GM19438 (cell line): ENCODE data around the gene GBA2.
A peak's percentile ranks its signal among the peaks of the same experiment; 100 is the strongest.

ENCODE experiments used
- ATAC-seq: cut with Tn5 transposase; IDR thresholded peaks from one replicate; pipeline ENCODE4 v1.9.1; 2021; ENCODE audit warnings: low read depth; ENCODE audit not compliant: unreplicated experiment

GBA2 gene

DNA sequence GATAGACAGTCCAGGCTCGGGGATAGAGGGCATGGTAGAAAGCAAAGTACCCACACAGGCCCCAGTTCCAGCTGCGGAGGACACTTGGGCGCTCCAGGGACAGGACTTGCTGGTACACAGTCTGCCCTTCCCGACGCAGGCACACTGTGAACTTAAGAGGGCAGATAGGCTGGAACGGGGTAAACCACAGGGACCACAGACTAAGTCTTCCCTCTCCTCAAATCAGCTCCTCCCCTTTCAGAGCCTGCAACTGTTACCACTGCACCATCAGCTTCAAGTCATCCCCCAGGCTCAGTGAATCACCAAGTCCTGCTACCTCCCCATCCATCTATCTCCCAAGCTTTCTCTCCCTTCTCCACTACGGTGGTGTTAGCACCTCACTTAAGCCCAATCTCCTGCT lies 7.3 kb downstream of the GBA2 start:
- no peak for ATAC-seq

DNA sequence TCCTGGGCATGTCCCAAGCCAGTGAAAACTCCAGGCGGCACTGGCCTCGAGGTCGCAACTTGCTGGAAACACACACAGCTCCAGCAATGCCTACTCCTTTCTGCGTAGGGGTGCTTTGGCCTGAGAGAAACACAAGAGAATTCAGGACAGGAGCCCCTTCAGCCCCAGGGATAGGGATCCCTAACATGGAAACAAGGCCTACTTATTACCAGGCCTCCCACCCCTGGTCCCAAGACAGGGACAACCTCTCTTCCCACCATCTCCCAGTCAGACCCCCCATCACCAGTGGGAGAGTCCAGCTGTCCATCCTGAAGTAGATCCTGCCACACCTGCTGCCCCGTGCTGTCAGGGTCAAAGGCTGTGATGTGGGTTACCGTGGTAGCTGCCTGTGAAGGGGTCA lies 8.8 kb downstream of the GBA2 start:
- no peak for ATAC-seq

DNA sequence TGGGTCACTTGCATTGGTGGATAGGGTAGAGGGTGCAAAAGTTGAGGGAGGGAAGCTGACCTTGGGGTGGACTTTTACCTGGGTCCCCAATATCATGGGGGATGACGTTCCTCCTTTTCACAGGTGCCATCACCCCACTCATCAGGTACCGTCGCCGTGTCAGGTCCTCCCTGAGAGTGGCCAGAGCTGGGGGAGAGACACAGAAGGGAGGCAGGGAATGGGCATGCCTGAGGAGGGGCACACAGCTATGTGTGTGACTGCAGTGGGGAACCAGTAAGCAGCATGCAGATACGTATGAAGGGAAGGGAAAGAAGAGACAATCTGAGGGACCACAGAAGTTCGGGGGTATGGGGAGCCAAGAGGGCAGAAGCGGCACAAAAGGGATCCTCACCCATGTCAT lies 10.1 kb downstream of the GBA2 start:
- ATAC-seq: no peak

DNA sequence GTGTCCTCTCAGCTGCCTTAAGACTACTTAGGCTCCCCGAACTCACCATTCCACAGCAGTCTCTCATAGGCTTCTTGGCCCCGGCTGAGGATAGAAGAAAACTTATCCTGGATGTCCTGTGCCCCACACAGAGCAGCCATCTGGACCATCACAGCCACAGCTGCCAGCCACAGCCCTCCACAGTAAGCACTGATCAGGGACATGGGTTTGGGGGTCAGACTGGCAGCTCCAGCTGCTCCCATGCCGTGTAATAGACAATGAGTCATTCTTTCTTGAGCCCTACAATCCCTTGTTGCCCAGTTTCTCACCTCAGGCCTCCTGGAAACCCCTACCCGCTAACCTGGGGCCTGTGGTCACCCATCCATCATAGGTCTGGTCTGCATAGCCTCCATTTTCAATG lies 10.8 kb downstream of the GBA2 start:
- ATAC-seq: no peak

DNA sequence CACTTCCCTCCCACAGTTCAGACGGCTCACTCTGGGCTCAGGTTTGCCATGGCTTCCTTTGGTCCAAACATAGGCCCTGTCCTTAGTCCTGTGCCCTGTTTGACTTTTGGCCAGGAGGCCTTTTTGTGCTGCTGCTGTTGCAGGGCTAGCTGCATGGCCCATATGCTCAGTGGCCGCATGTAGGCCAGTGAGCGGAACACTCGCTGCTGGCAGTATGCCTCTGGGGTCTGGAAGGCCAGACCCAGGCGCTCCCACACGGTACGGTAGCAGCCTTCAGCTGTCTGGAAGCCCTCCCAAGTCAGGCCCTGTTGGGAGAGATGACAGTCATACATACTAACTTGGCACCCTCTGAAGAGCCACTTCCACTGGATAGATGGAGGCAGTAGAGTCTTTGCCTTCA lies 11.9 kb downstream of the GBA2 start:
- ATAC-seq: no peak

DNA sequence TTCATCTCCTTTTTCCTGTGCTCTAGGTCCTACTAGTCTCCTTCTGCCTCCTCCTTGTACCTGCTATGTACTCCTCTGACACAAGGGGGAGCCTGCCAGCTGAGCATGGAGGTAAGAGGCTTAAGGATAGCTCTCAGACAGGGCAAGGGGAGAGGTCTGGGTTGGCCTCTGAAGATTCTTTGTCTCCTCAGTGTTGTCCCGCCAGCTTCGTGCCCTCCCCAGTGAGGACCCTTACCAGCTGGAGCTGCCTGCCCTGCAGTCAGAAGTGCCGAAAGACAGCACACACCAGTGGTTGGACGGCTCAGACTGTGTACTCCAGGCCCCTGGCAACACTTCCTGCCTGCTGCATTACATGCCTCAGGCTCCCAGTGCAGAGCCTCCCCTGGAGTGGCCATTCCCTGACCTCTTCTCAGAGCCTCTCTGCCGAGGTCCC lies 12.8 kb downstream of the GBA2 start:
- no peak for ATAC-seq

DNA sequence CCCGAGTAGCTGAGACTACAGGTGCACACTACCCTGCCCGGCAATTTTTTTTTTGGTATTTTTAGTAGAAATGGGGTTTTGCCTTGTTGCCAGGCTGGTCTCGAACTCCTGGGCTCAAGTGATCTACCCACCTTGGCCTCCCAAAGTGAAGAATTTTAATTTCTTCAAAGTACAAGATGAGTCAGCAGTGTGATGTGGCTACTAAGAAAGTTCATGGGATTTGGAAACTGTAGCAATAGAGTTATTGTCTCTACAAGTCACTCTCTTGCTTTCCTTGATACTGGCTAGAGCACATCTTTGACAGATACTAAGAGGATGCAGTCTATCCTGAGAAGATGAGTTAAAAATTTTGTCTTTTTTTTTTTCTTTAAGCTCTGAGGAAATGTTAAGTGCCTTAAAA lies 14.9 kb downstream of the GBA2 start:
- no peak for ATAC-seq

DNA sequence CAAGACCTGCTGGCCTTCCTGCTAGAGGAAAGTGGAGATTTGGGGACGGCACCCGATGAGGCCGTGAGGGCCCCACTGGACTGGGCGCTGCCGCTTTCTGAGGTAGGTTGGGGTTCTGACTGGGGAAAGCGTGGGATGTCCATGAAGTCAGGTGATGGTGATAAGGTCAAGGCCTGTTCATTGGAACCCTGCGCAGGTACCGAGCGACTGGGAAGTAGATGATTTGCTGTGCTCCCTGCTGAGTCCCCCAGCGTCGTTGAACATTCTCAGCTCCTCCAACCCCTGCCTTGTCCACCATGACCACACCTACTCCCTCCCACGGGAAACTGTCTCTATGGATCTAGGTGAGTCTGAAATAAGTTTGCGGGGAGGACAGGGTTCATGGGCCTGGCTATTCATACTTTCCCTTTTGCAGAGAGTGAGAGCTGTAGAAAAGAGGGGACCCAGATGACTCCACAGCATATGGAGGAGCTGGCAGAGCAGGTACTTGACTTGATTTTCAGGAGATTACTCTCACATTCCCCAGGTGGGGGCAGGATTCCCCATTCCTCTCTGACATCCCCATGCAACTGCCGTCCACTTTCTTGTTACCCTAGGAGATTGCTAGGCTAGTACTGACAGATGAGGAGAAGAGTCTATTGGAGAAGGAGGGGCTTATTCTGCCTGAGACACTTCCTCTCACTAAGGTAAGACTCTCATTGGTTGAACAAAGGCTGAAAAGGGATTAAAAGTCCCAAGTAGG lies 16.1 kb downstream of the GBA2 start:
- ATAC-seq: no peak

DNA sequence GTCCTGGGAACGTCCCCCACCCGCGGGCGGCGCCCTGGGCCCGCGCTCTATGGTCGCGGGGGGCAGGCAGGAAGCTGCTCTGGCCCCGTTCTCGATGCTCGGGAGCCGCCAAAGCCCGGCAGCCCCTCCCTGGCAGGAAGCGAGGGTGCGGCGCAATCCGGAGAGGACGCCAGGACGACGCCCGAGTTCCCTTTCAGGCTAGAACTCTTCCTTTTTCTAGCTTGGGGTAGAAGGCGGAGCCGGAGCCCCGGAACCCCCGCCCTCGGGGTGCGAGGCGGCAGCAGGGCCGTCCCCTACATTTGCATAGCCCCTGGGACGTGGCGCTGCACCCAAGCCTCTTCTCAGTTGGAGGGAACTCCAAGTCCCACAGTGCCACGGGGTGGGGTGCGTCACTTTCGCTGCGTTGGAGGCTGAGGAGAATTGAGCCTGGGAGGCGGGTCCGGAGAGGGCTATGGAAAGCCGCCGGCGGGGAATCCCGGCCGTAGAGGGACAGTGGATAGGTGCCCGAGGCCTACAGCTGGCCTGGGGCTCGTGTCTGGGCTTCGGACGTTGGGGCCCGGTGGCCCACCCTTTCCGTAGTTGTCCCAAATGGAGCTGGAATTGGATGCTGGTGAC lies 16.7 kb downstream of the GBA2 start, which contains the start of the genes CREB3 and TLN1:
TSS of gene CREB3 (plus strand) at position 482 of the 615 bp plus-strand sequence. CDS start at position 589, 107 bp downstream.
TSS of gene TLN1 (minus strand) at position 11 of the 615 bp plus-strand sequence. CDS start 6,501 bp downstream, outside the sequence.
- ATAC-seq: peak; percentile 71

DNA sequence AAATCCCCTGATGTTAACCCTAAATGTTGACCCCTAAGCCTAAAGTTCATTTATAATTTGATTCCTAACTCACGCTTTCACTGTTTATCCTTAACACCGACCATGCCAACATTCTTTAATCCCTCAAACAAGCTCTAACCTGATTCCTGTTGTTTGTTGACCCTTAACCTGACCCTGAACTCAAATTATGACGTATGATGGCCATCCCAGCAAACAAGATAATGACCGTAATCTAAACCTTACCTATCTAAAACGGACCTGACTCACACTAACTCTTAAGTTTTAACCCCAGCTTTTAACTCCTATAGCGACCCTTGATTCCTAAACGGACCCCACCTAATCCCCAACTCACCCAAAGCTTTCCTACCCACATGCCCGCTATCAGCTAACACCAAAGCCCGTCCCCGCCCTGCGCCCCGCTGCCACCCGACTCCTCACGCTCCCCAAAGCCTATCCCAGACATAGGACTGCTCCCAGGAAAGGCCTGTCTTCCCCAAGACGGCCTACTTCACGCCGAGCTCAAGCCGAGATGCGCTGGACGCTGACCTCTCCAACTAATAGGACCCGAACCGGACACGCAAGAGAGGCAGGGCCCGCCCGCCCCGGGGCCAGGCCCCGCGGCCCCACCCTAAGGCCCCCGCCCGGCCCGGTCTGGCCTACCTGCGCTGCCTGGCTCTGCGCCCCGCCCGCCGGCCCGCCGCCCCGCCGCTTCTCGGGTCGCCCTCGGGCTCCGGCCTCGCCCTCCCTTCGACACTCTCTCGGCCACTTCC lies 17.4 kb downstream of the GBA2 start:
- no peak for ATAC-seq

DNA sequence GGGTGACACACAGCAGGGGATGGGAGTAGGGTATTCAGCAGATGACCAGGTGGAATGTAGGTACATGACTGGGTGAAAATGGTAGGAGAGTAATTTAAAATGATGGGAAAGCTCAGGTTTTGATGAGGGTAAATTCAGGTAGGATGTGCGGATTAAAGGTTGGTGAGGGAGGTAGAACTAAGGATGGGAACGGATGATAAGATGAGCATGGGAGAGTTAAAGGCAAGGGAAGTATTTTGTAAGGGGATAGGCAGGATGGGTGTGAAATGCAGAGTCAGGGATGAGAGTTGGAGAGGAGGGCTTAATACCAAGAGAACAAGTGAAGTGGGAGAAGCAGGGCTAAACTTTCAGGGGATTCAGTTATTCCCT lies 18.6 kb downstream of the GBA2 start:
- no peak for ATAC-seq

DNA sequence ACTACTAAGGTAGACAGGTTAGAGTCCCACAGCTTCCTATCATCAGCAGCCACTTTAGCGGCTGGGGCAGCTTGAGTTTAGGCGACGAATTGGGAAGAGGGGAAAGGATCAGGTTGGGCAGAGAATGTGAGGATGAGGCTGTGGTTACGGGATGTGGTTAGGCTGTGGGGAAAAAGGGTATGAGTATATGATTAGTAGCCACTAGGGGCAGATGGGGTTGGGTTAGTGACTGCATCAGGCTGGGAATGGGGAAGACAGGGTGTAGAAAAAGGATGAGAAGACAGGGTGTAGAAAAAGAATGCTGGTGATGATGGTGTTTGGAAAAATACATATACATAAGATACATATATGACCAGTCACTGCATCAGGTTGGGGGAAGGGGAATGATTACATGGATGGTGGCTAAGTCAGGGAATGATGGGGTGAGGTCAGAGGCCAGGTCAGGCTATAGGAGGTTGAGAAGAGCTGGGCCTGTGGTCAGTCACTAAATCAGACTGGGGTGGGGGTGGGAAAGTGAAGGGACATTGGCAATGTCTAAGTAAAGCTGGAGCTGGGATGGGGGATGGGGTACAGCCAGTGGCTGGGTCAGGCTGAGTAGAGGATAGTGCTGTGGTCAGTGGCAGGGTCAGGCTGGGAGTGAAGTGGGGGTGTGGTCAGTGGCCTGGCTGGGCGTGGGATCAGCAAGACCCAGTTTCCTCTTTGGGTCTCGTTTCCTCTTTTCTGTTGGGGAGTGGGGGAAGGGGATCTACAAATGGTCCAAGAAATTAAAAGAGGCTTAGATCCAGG lies 19.1 kb downstream of the GBA2 start:
- no peak for ATAC-seq

DNA sequence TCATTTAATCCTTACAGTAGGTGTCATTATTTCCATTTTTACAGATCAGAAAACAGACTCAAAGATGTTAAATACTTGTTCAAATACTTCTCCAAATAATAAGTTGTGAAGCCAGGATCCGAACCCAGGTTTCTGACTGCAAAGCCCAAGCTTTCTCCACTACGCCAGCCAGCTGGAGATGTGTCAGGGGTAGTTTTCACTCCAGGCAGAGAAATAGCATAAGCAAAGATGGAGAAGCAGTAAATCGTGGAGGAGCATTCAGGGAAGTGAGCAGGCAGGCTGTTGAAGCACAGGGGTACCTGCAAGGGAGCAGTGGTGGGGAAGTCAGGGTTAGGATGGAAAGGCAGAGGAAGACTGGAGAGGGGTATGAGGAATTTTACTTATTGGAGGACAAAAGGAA lies 19.9 kb downstream of the GBA2 start:
- ATAC-seq: no peak

DNA sequence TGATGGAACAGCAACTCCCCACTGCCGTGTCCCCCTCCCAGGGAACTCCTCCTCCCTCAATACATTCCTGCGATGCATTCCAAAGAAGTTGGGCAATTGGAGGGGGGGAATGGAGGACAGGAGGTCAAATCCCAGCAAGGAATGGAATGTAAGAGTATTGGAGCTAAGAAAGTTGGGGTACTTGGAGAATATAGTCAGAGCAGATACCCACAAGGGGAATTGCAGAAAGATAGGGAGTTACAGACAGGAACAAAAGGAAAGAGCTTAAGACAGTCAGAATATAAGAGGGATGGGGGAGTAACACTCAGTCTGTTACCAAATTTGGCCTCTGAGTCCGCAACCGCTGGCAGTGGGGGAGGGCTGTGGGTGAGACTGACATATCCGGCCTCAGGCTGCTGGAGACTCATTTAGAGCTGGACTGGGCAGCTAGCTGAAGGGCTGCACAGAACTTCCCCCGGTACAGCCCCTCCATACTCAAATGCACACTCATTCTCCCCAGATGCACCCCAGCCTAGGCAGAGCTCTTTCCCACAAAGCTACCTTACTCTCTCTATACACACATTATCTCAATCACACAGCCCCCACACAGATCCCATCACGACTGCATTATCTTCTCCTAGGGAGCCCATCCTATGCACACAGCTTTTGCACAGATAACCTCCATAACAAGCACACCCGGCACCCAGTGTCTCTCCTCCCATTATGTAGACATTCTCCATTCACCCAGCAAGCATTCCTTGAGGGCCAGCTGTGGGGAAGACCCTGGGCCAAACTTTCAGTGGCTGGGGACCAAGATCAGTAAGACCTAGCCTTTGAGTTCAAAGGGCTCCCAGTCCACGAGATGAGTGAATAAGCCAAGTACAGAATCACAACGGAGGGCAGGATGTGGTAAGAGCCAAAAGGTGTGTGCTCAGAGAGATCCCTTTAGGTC lies 20.7 kb downstream of the GBA2 start:
- ATAC-seq: no peak

DNA sequence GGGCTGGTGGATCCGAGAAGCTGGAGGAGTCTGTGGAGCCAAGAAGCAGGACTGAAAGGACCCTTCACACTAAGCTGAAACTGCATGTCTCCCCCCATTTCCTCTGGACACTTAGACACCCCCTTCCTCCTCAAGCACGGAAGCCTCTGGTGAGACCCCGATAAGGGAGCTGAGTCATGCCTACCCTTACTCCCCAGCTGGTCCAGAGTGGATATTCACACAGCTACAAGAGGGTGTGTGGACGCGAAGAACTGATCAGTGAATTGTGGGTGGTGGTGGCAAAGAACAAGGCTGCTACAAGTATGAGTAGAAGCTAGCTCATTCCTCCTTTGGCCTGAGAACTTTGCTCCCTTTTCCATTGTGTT lies 21.4 kb downstream of the GBA2 start:
- ATAC-seq: no peak

DNA sequence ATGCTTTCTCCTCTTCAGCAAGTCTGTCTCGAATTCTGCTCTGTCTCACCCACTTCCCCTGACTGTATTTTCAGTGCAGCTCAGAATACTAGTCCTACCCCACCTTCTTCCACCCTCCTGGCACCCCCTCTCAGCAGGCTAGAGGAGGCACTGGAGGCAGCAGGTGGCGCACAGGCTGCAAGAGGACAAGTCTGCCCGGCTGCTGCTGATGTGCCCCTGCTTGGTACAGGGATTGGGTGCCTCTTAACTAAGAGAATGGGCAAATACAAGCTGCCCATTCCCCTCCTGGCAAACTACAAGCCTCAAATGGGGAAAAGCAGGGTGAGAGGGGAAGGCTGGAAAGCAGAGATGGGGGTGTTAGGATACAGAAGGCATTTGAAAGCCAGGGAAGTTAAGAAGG lies 22.1 kb downstream of the GBA2 start:
- ATAC-seq: no peak

DNA sequence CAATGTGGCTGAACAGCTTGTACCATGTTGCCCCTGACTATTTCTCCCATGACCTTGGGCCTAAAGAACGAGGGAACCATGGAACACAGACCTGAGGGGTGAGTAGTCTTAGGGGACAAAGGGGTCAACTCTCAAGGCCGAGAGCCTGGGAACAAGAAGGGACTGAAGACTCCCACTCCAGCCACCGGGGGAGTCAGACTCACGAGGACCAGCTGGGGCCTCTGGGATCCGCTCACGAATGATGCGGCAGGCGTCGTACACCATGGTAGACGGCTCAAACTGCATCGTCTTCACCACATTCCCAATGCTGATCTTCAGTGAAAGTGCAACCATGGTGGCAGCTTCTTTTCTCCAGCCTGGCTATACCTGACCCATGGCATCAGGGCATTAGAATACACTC lies 23.7 kb downstream of the GBA2 start:
- no peak for ATAC-seq

DNA sequence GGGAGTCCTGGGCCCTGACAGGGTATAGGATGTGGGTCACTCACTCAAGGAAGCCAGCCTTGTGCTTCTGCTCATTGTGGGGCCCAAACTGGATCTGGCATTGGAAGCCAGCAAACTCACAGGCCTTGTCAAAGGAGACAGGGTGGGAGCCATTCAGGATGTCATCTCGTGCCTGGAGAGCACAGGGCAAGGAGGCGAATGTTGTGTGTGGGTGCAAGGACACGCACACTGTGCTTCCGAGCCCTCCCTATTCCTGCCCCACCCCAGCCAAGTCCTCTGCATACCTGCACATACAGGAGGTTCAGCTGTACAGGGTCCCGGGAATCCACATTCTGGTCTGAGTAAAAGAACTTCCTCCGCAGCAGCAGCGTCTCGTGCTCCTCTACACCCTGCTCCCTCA lies 25.1 kb downstream of the GBA2 start:
- no peak for ATAC-seq

DNA sequence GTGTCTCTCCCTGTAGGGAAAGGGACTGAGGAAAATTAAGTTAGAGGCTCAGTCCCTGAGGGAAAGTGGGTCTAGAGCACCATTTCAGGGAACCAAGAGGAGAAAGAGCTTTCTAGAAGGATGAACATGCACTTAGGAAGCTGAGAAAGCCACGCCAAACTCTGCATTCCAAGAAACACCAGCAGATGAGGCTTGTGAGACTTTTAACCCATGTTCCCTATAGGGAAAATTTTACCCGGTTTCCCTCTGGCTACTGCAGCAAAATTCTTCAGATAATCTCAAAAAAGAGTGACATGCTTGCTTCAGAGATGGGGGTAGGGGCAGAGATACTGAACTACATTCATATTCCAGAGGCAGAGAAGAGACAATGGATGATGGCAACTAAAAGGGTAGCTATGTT lies 25.6 kb downstream of the GBA2 start:
- ATAC-seq: no peak

DNA sequence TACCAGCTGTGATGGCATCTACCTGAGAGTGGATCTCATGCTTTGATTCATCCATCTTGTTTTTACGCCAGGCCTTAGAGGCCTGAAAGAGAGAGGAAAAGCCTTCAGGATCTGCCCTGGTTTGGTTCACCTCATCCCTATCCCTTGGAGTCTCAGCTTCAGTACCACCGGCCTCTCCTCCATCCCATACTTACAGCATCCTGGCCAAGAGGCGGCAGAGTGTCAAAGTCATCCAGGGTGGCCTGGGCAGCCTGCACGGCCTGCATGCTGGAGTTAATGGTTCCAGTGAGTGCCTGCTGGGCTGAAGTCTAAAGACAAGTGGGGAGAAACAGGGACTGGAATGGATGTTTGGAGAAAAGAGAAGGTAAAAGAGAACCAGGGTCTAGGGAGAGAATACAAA lies 29.5 kb downstream of the GBA2 start:
- no peak for ATAC-seq
